Measurements from ENCODE around the gene RPS3.

Gene RPS3

DNA sequence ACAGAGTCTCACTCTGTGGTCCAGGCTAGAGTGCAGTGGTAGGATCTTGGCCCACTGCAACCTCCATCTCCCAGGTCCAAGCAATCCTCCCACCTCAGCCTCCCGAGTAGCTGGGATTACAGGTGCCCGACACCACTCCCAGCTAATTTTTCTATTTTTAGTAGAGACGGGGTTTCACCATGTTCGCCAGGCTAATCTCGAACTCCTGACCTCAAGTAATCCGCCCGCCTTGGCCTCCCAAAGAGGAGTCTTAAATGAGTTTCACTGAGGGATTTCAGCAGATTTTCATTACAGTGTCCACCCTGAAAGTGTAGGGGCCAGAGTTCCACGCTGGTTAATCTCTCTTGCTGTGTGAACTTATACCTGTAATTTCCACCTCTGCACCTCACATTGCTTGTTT lies 412 bp upstream of the RPS3 start:
- Histone ChIP-seq H4K8ac (ENCODE audit: low read length) (peak overlapping the region; percentile 3), H2AK5ac (ENCODE audit: low read length, severe bottlenecking) (no peak overlapping the region), H4K91ac (ENCODE audit: low read length) (no peak overlapping the region), H3K27ac (ENCODE audit: low read length, poor library complexity, severe bottlenecking) (no peak overlapping the region), H3K4me3 (ENCODE audit: insufficient read depth in 1 of 2, low read depth in 1 of 2, low read length in 2 of 2) (no peak overlapping the region), H2BK12ac (ENCODE audit: low read length in 2 of 2) (no peak overlapping the region), H3K4me2 (ENCODE audit: low read length, poor library complexity, severe bottlenecking) (no peak overlapping the region), H3K27me3 (ENCODE audit: control insufficient read depth in 1 of 2, insufficient read depth in 1 of 2, low read length in 2 of 2) (no peaks in the 10 kb centered on the region), H2BK5ac (ENCODE audit: low read depth, low read length, poor library complexity, severe bottlenecking) (no peak overlapping the region), H3K79me1 (replicated peaks; ENCODE audit: low read length, poor library complexity, severe bottlenecking) (no peaks in the 10 kb centered on the region), H3K4me1 (ENCODE audit: control insufficient read depth, insufficient read depth, low read depth, low read length) (peaks cover 9% of the 10 kb centered on the region), H2AFZ (ENCODE audit: low read depth, low read length) (no peak overlapping the region), H3K23ac (ENCODE audit: low read length in 2 of 2) (no peak overlapping the region), H3K4ac (ENCODE audit: low read depth in 1 of 2, low read length in 2 of 2) (no peak overlapping the region), H2BK120ac (ENCODE audit: low read depth, low read length) (no peak overlapping the region), H3K36me3 (ENCODE audit: control insufficient read depth in 1 of 2, insufficient read depth in 2 of 2, low read depth in 1 of 2, low read length in 2 of 2) (peaks cover 17 to 30% of the 10 kb centered on the region in 2 experiments), H3K18ac (ENCODE audit: low read depth in 1 of 2, low read length in 2 of 2) (no peak overlapping the region), H3K14ac (ENCODE audit: low read length in 2 of 2) (no peak overlapping the region), H2BK15ac (ENCODE audit: low read depth, poor library complexity, severe bottlenecking) (no peak overlapping the region), H3K9ac (ENCODE audit: low read length) (no peak overlapping the region), H3K9me3 (ENCODE audit: control insufficient read depth, low read length) (no peaks in the 10 kb centered on the region)
- WGBS: 76% methylated on average over 8 of the region's 8 CpGs
- no peak for DNase-seq

DNA sequence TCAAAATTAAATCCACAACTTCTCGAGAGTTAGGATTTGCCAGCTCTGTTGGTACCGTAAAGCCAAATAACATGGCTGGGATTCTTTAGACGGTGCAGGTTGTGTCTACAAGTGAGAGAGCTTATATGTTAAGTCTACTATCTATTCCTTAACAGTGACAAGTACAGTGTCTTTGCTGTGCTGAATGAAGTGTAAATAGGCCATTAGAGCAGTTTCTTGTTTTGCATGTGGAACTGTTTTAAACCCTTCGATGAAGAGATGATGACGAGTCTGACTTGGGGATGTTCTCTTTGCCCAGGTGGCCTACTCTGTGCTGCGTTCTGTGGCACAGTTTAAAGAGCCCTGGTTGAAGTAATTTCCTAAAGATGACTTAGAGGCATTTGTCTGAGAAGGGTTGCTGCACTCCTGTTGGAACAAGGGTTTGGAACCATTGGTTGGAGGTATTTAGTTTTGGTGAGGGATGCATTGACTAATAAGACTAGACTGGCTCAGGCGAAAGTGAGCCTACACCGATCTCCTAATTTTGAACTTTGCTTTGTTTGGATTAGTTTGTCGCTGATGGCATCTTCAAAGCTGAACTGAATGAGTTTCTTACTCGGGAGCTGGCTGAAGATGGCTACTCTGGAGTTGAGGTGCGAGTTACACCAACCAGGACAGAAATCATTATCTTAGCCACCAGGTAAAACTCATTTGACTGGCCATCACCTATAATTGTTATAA lies 988 bp downstream of the RPS3 start:
- H3K4me1 ChIP-seq (ENCODE audit: control insufficient read depth, insufficient read depth, low read depth, low read length): peaks cover 16% of the 10 kb centered on the region
- 2% methylated on average over 9 of the region's 11 CpGs for WGBS
- H2BK12ac ChIP-seq (ENCODE audit: low read length in 2 of 2): no peak overlapping the region
- no peak overlapping the region for H2AFZ ChIP-seq (ENCODE audit: low read depth, low read length)
- H3K4me2 ChIP-seq (ENCODE audit: low read length, poor library complexity, severe bottlenecking): peak overlapping the region; percentile 84
- H3K36me3 ChIP-seq (ENCODE audit: control insufficient read depth in 1 of 2, insufficient read depth in 2 of 2, low read depth in 1 of 2, low read length in 2 of 2): peaks cover 28 to 44% of the 10 kb centered on the region in 2 experiments
- DNase-seq: peak; percentile 46
- H3K79me1 ChIP-seq (replicated peaks; ENCODE audit: low read length, poor library complexity, severe bottlenecking): no peaks in the 10 kb centered on the region
- no peaks in the 10 kb centered on the region for H3K27me3 ChIP-seq (ENCODE audit: control insufficient read depth in 1 of 2, insufficient read depth in 1 of 2, low read length in 2 of 2)
- H3K27ac ChIP-seq (ENCODE audit: low read length, poor library complexity, severe bottlenecking): peak overlapping the region; percentile 77
- no peak overlapping the region for H2BK15ac ChIP-seq (ENCODE audit: low read depth, poor library complexity, severe bottlenecking)
- H3K4ac ChIP-seq (ENCODE audit: low read depth in 1 of 2, low read length in 2 of 2): no peak overlapping the region
- H3K4me3 ChIP-seq (ENCODE audit: insufficient read depth in 1 of 2, low read depth in 1 of 2, low read length in 2 of 2): peak overlapping the region; percentile 83 to 89
- no peak overlapping the region for H3K23ac ChIP-seq (ENCODE audit: low read length in 2 of 2)
- no peak overlapping the region for H2BK5ac ChIP-seq (ENCODE audit: low read depth, low read length, poor library complexity, severe bottlenecking)
- H2BK120ac ChIP-seq (ENCODE audit: low read depth, low read length): no peak overlapping the region
- no peak overlapping the region for H3K14ac ChIP-seq (ENCODE audit: low read length in 2 of 2)
- peak overlapping the region; percentile 97 for H3K9ac ChIP-seq (ENCODE audit: low read length)
- no peak overlapping the region for H4K8ac ChIP-seq (ENCODE audit: low read length)
- H3K9me3 ChIP-seq (ENCODE audit: control insufficient read depth, low read length): no peaks in the 10 kb centered on the region
- H2AK5ac ChIP-seq (ENCODE audit: low read length, severe bottlenecking): no peak overlapping the region
- no peak overlapping the region for H4K91ac ChIP-seq (ENCODE audit: low read length)
- no peak overlapping the region for H3K18ac ChIP-seq (ENCODE audit: low read depth in 1 of 2, low read length in 2 of 2)

DNA sequence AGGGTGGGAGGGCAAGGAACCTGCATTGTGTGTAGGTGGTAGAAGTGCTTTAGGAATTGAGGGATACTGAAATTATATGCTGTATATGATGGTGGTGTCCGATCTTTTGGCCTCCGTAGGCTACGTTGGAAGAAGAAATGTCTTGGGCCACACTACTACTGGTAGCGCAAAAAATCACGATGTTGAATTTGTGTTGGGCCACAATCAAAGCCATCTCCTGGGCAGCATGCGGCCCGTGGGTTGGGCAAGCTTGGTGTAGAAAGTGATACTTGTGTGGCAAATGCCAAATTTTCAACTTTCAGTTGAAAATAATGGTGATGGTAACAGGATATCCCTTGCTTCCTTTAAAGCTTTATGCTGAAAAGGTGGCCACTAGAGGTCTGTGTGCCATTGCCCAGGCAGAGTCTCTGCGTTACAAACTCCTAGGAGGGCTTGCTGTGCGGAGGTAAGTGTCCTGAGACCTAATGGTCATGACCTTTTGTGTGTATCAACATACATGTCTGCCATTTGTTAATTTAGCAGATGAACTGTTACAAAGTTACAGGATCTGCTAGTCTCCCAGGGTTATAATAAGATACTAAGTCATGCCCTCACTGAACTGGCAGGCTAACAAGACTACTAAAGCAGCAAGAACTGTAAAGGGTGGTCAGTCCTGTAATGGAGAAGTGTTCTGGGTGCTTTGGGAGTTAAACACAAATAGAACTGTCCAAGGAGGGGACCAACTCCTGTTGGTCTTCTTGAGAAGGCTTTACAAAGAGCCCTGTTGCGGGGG lies 2.9 kb downstream of the RPS3 start:
- DNase-seq: no peak
- Histone ChIP-seq H4K91ac (ENCODE audit: low read length) (no peak overlapping the region), H3K79me1 (replicated peaks; ENCODE audit: low read length, poor library complexity, severe bottlenecking) (no peaks in the 10 kb centered on the region), H3K14ac (ENCODE audit: low read length in 2 of 2) (no peak overlapping the region), H3K4me2 (ENCODE audit: low read length, poor library complexity, severe bottlenecking) (peak overlapping the region; percentile 37), H4K8ac (ENCODE audit: low read length) (no peak overlapping the region), H3K9me3 (ENCODE audit: control insufficient read depth, low read length) (no peaks in the 10 kb centered on the region), H3K36me3 (ENCODE audit: control insufficient read depth in 1 of 2, insufficient read depth in 2 of 2, low read depth in 1 of 2, low read length in 2 of 2) (peaks cover 35 to 63% of the 10 kb centered on the region in 2 experiments), H2BK120ac (ENCODE audit: low read depth, low read length) (no peak overlapping the region), H3K9ac (ENCODE audit: low read length) (peak overlapping the region; percentile 97), H2BK15ac (ENCODE audit: low read depth, poor library complexity, severe bottlenecking) (no peak overlapping the region), H2AFZ (ENCODE audit: low read depth, low read length) (no peak overlapping the region), H2BK5ac (ENCODE audit: low read depth, low read length, poor library complexity, severe bottlenecking) (no peak overlapping the region), H3K4ac (ENCODE audit: low read depth in 1 of 2, low read length in 2 of 2) (no peak overlapping the region), H3K23ac (ENCODE audit: low read length in 2 of 2) (no peak overlapping the region), H3K18ac (ENCODE audit: low read depth in 1 of 2, low read length in 2 of 2) (no peak overlapping the region), H3K27ac (ENCODE audit: low read length, poor library complexity, severe bottlenecking) (no peak overlapping the region), H3K4me3 (ENCODE audit: insufficient read depth in 1 of 2, low read depth in 1 of 2, low read length in 2 of 2) (peak overlapping the region in 1 of 2 experiments; percentile 89), H3K27me3 (ENCODE audit: control insufficient read depth in 1 of 2, insufficient read depth in 1 of 2, low read length in 2 of 2) (no peaks in the 10 kb centered on the region), H2BK12ac (ENCODE audit: low read length in 2 of 2) (no peak overlapping the region), H3K4me1 (ENCODE audit: control insufficient read depth, insufficient read depth, low read depth, low read length) (peaks cover 16% of the 10 kb centered on the region), H2AK5ac (ENCODE audit: low read length, severe bottlenecking) (no peak overlapping the region)
- 94% methylated on average over 10 of the region's 10 CpGs for WGBS

DNA sequence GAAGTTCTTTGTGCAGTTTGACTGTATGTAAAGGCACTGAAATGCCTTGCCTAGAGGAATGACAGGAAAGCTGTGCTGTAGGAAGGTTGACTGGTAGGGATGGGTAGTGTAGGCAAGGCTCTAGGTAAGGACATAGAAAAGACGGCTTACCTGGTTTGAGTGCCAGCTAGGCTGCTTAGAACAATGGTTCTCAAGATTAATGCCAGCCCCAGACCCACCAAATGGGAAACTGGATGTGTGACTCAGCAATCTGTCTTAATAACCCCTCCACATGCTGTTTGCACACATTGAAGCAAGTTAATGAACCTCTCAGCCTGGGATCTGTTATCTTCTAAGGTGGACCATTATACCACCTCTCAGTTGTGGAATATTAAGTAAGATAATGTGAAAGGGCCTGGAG lies 3.7 kb downstream of the RPS3 start:
- no peaks in the 10 kb centered on the region for H3K9me3 ChIP-seq (ENCODE audit: control insufficient read depth, low read length)
- H3K14ac ChIP-seq (ENCODE audit: low read length in 2 of 2): no peak overlapping the region
- no peak overlapping the region for H4K8ac ChIP-seq (ENCODE audit: low read length)
- peak overlapping the region; percentile 97 for H3K9ac ChIP-seq (ENCODE audit: low read length)
- H3K4me2 ChIP-seq (ENCODE audit: low read length, poor library complexity, severe bottlenecking): no peak overlapping the region
- H3K4me1 ChIP-seq (ENCODE audit: control insufficient read depth, insufficient read depth, low read depth, low read length): peaks cover 16% of the 10 kb centered on the region
- no peaks in the 10 kb centered on the region for H3K79me1 ChIP-seq (replicated peaks; ENCODE audit: low read length, poor library complexity, severe bottlenecking)
- H2BK12ac ChIP-seq (ENCODE audit: low read length in 2 of 2): no peak overlapping the region
- no peak overlapping the region for H2AFZ ChIP-seq (ENCODE audit: low read depth, low read length)
- no peak overlapping the region for H3K23ac ChIP-seq (ENCODE audit: low read length in 2 of 2)
- H3K4ac ChIP-seq (ENCODE audit: low read depth in 1 of 2, low read length in 2 of 2): no peak overlapping the region
- H3K4me3 ChIP-seq (ENCODE audit: insufficient read depth in 1 of 2, low read depth in 1 of 2, low read length in 2 of 2): no peak overlapping the region
- H3K27ac ChIP-seq (ENCODE audit: low read length, poor library complexity, severe bottlenecking): no peak overlapping the region
- WGBS: 93% methylated on average over 1 of the region's 1 CpG
- H3K18ac ChIP-seq (ENCODE audit: low read depth in 1 of 2, low read length in 2 of 2): no peak overlapping the region
- H3K36me3 ChIP-seq (ENCODE audit: control insufficient read depth in 1 of 2, insufficient read depth in 2 of 2, low read depth in 1 of 2, low read length in 2 of 2): peaks cover 40 to 68% of the 10 kb centered on the region in 2 experiments
- H2BK15ac ChIP-seq (ENCODE audit: low read depth, poor library complexity, severe bottlenecking): no peak overlapping the region
- H2BK5ac ChIP-seq (ENCODE audit: low read depth, low read length, poor library complexity, severe bottlenecking): no peak overlapping the region
- H2BK120ac ChIP-seq (ENCODE audit: low read depth, low read length): no peak overlapping the region
- H4K91ac ChIP-seq (ENCODE audit: low read length): no peak overlapping the region
- no peak overlapping the region for H2AK5ac ChIP-seq (ENCODE audit: low read length, severe bottlenecking)
- DNase-seq: no peak
- no peaks in the 10 kb centered on the region for H3K27me3 ChIP-seq (ENCODE audit: control insufficient read depth in 1 of 2, insufficient read depth in 1 of 2, low read length in 2 of 2)

All from mesenchymal stem cell (in vitro differentiated cells and primary cell).